Endothelial cell of umbilical vein (primary cell): ENCODE results near the gene PRKAR1B. TPM values are rescaled to one million over a fixed set of nuclear protein-coding genes. Genes with fewer than 3 reads are reported as not detected.

Source experiments
- BruUV-seq: library from RNA; stranded (reverse); fragments of 400-500 nt; replicated peaks from 2 replicates; lab custom pipeline; 2021; lab: Mats Ljungman, UMichigan
- CTCF ChIA-PET: fragments of 300-600, 350-600 bp; sonication (Branson Sonifier 250); formaldehyde crosslinking; loops from one replicate; lab custom pipeline; 2021; ENCODE audit warnings: antibody characterized with exemption, inconsistent platforms; lab: Charles Lee
- POLR2A ChIA-PET: fragments of 300-600, 350-600 bp; sonication (Branson Sonifier 250); formaldehyde crosslinking; loops from one replicate; lab custom pipeline; 2021; ENCODE audit warnings: antibody characterized with exemption, inconsistent platforms; lab: Charles Lee
- DNase-seq: peaks from one replicate; pipeline ENCODE4 v3.0.0-alpha.2; 2011; ENCODE audit warnings: low read depth, low spot score
- FAIRE-seq: peaks from 2 replicates; lab custom pipeline; 2011; peaks lifted over from hg19 to GRCh38; lab: Jason Lieb, UNC
- H2AFZ ChIP-seq: 2 replicates; pipeline ENCODE4 v1.6.0; 2012; ENCODE audit warnings: low read depth, low read length, control low read depth, inconsistent platforms
- H3K27ac ChIP-seq: 2 replicates; pipeline ENCODE4 v1.5.1; 2011; ENCODE audit warnings: low read depth, mild to moderate bottlenecking, control low read depth, low read length, moderate library complexity; ENCODE audit not compliant: insufficient read depth
- H3K27me3 ChIP-seq, 2 experiments: 2 replicates each; pipeline versions ENCODE4 v1.6.0 to v1.6.1; 2011; ENCODE audit warnings: low read length in 2 of 2, mixed read lengths in 1 of 2; ENCODE audit not compliant: control insufficient read depth in 2 of 2, insufficient read depth in 2 of 2
- H3K36me3 ChIP-seq, 2 experiments: 2 replicates in 1 of 2; 3 replicates in 1 of 2; pipeline ENCODE4 v1.5.1; 2011; ENCODE audit warnings: low read length in 2 of 2, mild to moderate bottlenecking in 1 of 2, moderate library complexity in 1 of 2; ENCODE audit not compliant: control insufficient read depth in 2 of 2, insufficient read depth in 2 of 2; ENCODE audit errors: extremely low read depth in 1 of 2
- H3K4me1 ChIP-seq: 3 replicates; pipeline ENCODE4 v1.5.1; 2011; ENCODE audit warnings: mild to moderate bottlenecking, low read length; ENCODE audit not compliant: control insufficient read depth, insufficient read depth; ENCODE audit errors: extremely low read depth
- H3K4me2 ChIP-seq: 2 replicates; pipeline ENCODE4 v1.6.1; 2011; ENCODE audit warnings: low read length, control low read depth, mixed read lengths; ENCODE audit not compliant: insufficient read depth
- H3K4me3 ChIP-seq, 3 experiments: fragments of 200-600 bp in 1 of 3; sonication (generic), shearing (Covaris generic) in 1 of 3; replicated peaks in 1 of 3; 2 replicates each; pipeline ENCODE4 v1.5.1; 2011 to 2016; ENCODE audit warnings: control low read depth in 3 of 3, low read length in 3 of 3, mild to moderate bottlenecking in 2 of 3, inconsistent platforms in 1 of 3, low read depth in 1 of 3, moderate library complexity in 1 of 3; ENCODE audit not compliant: insufficient read depth in 1 of 3
- H3K79me2 ChIP-seq: 2 replicates; pipeline ENCODE4 v1.6.0; 2012; ENCODE audit warnings: low read length, inconsistent platforms; ENCODE audit not compliant: control insufficient read depth, insufficient read depth
- H3K9ac ChIP-seq: replicated peaks from 2 replicates; pipeline ENCODE3; 2011; ENCODE audit warnings: low read length, control low read depth; ENCODE audit not compliant: insufficient read depth; ENCODE audit errors: extremely low read depth
- H3K9me1 ChIP-seq: replicated peaks from 3 replicates; pipeline ENCODE4 v1.6.0; 2011; ENCODE audit warnings: mild to moderate bottlenecking, low read length; ENCODE audit not compliant: control insufficient read depth, insufficient read depth; ENCODE audit errors: extremely low read depth
- H3K9me3 ChIP-seq: replicated peaks from 2 replicates; pipeline ENCODE4 v1.5.1; 2012; ENCODE audit warnings: low read length, inconsistent platforms; ENCODE audit not compliant: control insufficient read depth, insufficient read depth
- H4K20me1 ChIP-seq: replicated peaks from 2 replicates; pipeline ENCODE3; 2011; ENCODE audit warnings: mild to moderate bottlenecking, low read length; ENCODE audit not compliant: control insufficient read depth, insufficient read depth; ENCODE audit errors: extremely low read depth
- EZH2 ChIP-seq: IDR thresholded peaks from 2 replicates; pipeline ENCODE4 v1.6.1; 2012; ENCODE audit warnings: borderline replicate concordance, low read depth, mild to moderate bottlenecking, moderate library complexity, low read length, inconsistent platforms; ENCODE audit not compliant: severe bottlenecking
- FOS ChIP-seq: IDR thresholded peaks from 2 replicates; pipeline ENCODE4 v1.6.1; 2011; ENCODE audit warnings: mild to moderate bottlenecking, low read length, moderate library complexity, borderline replicate concordance; ENCODE audit not compliant: insufficient read depth
- GATA2 ChIP-seq: IDR thresholded peaks from 2 replicates; pipeline ENCODE4 v1.7.0; 2011; ENCODE audit warnings: low read depth, mild to moderate bottlenecking, moderate library complexity, mixed read lengths, low read length; ENCODE audit not compliant: insufficient read length, insufficient read depth
- JUN ChIP-seq: IDR thresholded peaks from 2 replicates; pipeline ENCODE4 v1.6.1; 2011; ENCODE audit warnings: borderline replicate concordance, low read depth; ENCODE audit not compliant: insufficient read length, insufficient read depth
- MYC ChIP-seq: IDR thresholded peaks from one replicate; pipeline ENCODE4 v1.6.1; 2011; ENCODE audit warnings: mild to moderate bottlenecking, low read depth, low read length
- POLR2A ChIP-seq: IDR thresholded peaks from 2 replicates; pipeline ENCODE4 v1.6.1; 2012; ENCODE audit warnings: low read depth, mild to moderate bottlenecking, control low read depth, low read length
- POLR2AphosphoS5 ChIP-seq: IDR thresholded peaks from 2 replicates; pipeline ENCODE4 v1.6.1; 2012; ENCODE audit warnings: low read depth, mild to moderate bottlenecking, control low read depth, low read length, moderate library complexity; ENCODE audit not compliant: insufficient read depth
- dilution Hi-C: fragments of 300-500 bp; cut with MboI; formaldehyde crosslinking; loops from one replicate; pipeline ENCODE4 v1.15.0; 2019; ENCODE audit warnings: low sequenced_read_pairs; ENCODE audit not compliant: extremely low pct_ligation_motif_present
- intact Hi-C: fragments of 100-400 bp; cut with micrococcal nuclease; formaldehyde crosslinking; loops from one replicate; pipeline ENCODE4 v1.10.0; 2022
- polyA plus RNA-seq, 4 experiments: library from polyadenylated mRNA; depleted of rRNA in 3 of 4; stranded (reverse) in 3 of 4; unstranded in 1 of 4; fragments of >200 nt; gene quantifications; 2 replicates each; pipeline versions ENCODE4 v1.2.1 to v1.2.3, GENCODE V29; 2011 to 2012; ENCODE audit warnings: missing spikeins in 1 of 4
- total RNA-seq: library from RNA; stranded (reverse); gene quantifications from 2 replicates; pipeline ENCODE4 v1.2.3, GENCODE V29; 2021
- TF ChIP-seq, protein P1 (sequence below): IDR thresholded peaks from 2 replicates; pipeline ENCODE4 v1.6.1; 2011; ENCODE audit not compliant: insufficient read depth, insufficient read length
- TF ChIP-seq, protein P2 (sequence below), 2 donors: IDR thresholded peaks; 1 replicate in 1 of 2; 2 replicates in 1 of 2; pipeline ENCODE4 v1.5.1; 2011; ENCODE audit warnings: low read length in 2 of 2, mild to moderate bottlenecking in 2 of 2, moderate library complexity in 2 of 2, control low read depth in 1 of 2, inconsistent platforms in 1 of 2, low read depth in 1 of 2; ENCODE audit not compliant: insufficient read depth in 1 of 2; ENCODE audit errors: extremely low read depth in 1 of 2

The PRKAR1B gene
- total and polyA plus RNA-seq, 2 donors (not counting 3 experiments of a cell fraction or from before 2014, with no cell fraction given), result 15.4 to 29.2 TPM

DNA sequence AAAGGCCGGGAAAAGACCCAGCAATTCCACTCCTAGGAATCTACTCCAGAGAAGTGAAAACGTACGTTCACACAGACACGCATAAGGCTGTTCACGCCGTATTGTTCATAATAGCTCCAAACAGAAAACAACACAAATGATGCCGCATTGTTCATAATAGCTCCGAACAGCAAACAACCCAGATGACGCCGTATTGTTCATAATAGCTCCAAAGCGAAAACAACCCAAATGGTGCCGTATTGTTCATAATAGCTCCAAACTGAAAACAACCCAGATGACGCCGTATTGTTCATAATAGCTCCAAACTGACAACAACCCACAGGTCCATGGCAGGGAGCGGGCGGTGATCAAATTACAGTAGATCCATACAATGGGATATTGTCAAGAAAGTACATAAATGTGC is 85.8 kb downstream of the PRKAR1B start:
- Histone ChIP-seq H4K20me1 (no peaks in the 10 kb centered on the region), H3K79me2 (no peaks in the 10 kb centered on the region), H3K4me3 (no peak overlapping the region), H2AFZ (no peak overlapping the region), H3K4me1 (no peaks in the 10 kb centered on the region), H3K9ac (no peak overlapping the region), H3K27ac (no peak overlapping the region), H3K4me2 (no peak overlapping the region), H3K9me3 (no peaks in the 10 kb centered on the region), H3K36me3 (no peaks in the 10 kb centered on the region), H3K9me1 (no peaks in the 10 kb centered on the region), H3K27me3 (no peaks in the 10 kb centered on the region)
- TF ChIP-seq GATA2, result no peak
- TF ChIP-seq, protein P1, sequence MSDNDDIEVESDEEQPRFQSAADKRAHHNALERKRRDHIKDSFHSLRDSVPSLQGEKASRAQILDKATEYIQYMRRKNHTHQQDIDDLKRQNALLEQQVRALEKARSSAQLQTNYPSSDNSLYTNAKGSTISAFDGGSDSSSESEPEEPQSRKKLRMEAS, result no peak
- no peak for TF ChIP-seq POLR2AphosphoS5
- no peak for TF ChIP-seq FOS
- TF ChIP-seq, protein P2, sequence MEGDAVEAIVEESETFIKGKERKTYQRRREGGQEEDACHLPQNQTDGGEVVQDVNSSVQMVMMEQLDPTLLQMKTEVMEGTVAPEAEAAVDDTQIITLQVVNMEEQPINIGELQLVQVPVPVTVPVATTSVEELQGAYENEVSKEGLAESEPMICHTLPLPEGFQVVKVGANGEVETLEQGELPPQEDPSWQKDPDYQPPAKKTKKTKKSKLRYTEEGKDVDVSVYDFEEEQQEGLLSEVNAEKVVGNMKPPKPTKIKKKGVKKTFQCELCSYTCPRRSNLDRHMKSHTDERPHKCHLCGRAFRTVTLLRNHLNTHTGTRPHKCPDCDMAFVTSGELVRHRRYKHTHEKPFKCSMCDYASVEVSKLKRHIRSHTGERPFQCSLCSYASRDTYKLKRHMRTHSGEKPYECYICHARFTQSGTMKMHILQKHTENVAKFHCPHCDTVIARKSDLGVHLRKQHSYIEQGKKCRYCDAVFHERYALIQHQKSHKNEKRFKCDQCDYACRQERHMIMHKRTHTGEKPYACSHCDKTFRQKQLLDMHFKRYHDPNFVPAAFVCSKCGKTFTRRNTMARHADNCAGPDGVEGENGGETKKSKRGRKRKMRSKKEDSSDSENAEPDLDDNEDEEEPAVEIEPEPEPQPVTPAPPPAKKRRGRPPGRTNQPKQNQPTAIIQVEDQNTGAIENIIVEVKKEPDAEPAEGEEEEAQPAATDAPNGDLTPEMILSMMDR (IDR thresholded peaks at IDR 0.05; ENCODE audit: extremely low read depth in 1 of 2, insufficient read depth in 1 of 2, low read depth in 1 of 2, low read length in 2 of 2), result no peak
- TF ChIP-seq POLR2A, result no peak
- no peak for TF ChIP-seq EZH2
- no peak for TF ChIP-seq MYC
- TF ChIP-seq JUN, result no peak
- intact Hi-C loops, result no loop called here
- no TSS peak for BruUV-seq
- POLR2A ChIA-PET, result no interaction called here
- no peak for FAIRE-seq
- no peak for DNase-seq
- dilution Hi-C loops, result no loop called here
- CTCF ChIA-PET, result interaction anchor here (0.9 to 1.1 kb wide), 3 partner anchors 21 to 30 kb away, joined by 3 to 4 read pairs (median 3); no protein-coding TSS in a partner anchor
